IPS DF 19.7 (cell line): ENCODE measurements around the gene IGF2.
"Not testable (repeated sequence)": the region's sequence is repeated elsewhere in the genome, so short reads cannot be mapped to it uniquely, and the experiment has no call there.

Source experiments
- DNase-seq: peaks from one replicate; pipeline ENCODE4 v3.0.0-alpha.2; 2013; ENCODE audit warnings: low read depth, low spot score

IGF2 gene, protein sequence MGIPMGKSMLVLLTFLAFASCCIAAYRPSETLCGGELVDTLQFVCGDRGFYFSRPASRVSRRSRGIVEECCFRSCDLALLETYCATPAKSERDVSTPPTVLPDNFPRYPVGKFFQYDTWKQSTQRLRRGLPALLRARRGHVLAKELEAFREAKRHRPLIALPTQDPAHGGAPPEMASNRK

DNA sequence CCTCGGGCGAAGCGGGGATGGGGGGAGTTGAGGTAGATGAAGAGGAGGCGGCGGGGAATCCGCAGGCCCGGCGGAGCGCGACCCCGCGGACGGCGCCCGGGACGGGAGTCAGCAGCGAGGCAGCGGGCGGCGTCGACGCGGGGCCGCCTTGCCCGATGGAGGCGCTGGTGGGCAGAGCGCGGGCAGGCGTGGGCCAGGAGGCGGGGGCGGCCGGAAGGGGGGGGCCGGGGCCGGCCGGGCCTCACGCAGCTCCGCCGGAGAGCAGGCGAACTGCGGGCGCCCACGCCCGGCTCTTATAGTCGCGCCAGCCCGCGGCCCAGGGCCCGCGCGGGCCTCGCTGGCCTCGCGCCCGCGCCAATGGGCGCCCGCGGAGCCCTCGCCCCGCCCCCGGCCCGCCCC is at the start of gene IGF2:
IGF2 (minus strand) TSS at position 267 of the 399 bp plus-strand sequence. CDS start 3,866 bp downstream, outside the sequence.
- no peak for DNase-seq

DNA sequence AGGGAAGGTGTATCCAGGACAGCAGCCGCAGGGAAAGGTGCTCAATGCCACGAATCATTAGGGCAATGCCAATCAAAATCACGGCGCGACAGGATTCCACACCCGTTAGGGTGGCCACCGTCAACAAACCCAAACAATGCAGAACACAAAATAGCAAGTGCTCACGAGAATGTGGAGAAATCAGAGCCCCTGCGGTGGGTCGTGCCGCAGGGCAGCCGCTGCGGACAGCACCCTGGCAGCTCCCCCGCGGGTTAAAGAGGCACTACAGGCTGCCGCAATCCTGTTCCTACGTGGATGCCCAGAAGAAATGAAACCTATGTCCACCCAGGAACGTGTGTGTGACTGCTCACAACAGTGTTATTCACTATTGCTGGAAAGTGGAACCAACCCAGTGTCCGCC is 49.6 kb upstream of the IGF2 start:
- no peak for DNase-seq

DNA sequence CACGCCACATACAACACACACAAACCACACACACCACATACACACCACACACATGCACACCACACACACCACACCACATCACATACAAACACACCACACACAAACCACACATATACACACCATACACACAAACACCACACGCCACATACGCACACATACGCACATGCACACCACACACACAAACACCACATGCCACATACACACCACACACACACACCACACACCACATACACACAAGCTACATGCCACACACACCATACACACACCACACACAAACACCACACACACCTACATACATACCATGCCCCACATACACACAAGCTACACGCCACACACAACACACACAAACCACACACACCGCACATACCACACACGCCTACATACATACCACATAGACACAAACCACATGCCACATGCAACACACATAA is 48.1 kb upstream of the IGF2 start:
- no peak for DNase-seq

DNA sequence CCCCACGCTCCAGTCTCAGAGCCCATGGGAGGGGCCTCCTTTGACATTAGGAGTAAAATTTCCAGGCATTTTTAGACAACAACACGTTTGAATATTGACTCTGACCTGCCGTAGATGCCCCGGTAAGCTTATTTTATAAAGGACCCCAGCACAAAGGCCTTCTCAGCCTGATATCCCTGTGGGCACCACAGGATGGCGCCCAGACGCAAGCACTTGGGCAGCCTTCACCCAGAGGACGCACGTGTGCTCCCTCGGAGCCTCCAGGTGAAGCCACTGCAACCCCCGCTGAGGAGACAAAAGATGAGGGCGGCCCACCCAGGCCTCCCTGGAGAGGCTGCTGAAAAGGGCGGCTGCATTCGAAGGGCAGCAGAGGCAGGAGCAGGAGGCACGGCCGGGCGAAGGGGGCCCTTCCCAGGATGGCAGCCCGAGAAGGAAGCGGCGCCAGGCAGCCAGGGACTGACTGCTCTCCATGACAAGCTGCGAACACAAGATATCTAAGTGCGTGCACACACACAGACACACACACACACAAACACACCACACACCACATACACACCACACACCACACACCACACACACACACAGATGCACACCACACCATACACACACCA is 47.6 kb upstream of the IGF2 start:
- DNase-seq, result no peak

DNA sequence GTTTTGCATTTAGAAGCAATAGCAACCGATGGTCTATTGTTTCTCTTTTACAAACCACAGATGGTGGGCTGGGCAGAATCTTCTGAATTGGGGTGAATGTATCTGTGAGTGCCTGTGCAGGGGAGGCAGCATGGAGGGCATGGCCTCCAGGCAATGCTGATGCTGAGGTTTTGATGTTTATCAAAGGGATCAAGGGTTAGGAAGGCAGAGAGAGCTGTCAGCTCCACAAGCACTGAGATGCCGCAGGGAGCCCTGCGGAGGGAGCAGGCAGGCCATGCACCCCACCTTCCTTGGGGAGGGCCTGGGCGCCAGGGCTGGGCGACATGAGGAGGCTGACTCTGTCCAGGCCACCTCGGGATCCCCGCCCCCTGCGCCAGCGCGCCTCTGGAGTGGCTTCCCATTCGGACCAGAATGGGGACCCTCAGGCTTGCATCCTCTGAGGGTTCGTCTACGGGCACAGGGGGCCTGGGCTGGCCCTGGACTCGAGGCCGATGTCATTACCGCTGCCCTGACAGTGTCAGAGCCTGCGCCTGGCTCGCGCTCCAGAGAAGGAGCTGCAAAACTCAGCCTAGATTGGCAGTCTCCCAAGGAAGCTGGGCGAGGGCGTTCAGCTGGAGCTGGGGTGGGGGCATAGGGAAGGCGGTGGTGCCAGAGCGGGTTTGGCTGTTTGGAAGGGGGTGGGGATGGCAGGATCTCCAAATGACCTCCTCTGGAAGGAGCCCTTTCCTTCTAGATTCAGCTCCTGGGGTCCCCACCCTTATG is 46.3 kb upstream of the IGF2 start:
- no peak for DNase-seq

DNA sequence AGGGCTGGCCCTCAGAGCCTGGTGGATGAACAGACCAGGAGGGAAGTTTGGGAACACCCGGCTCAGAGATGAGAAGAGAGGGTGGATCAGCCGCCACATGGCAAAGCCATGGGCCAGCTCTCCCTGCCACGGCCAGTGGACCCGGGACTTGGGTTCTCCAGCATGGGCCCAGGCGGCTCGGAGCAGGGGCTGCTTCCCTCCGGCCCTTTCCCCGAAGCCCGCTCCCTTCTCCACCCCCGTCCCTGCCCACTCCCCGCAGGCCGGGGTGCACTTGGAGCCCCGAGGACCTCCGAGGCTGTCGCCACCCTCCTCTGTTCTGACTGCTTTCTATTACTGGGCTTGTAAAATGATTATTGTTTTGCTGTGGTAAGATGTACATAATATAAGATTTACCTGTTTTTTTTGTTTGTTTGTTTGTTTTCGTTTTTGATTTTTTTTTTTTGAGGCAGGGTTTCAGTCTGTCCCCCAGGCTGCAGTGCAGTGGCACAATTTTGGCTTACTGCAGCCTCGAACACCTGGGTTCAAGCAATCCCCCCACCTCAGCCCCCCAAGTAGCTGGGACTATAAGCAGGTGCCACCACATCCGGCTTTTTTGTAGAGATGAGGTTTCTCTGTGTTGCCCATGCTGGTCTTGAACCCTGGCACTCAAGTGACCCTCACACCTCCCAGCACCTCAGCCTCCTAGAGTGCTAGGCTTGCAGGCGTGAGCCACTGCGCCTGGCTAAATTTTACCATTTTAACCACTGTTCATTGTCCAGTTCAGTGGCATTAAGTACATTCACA is 43.7 kb upstream of the IGF2 start:
- DNase-seq, result no peak

DNA sequence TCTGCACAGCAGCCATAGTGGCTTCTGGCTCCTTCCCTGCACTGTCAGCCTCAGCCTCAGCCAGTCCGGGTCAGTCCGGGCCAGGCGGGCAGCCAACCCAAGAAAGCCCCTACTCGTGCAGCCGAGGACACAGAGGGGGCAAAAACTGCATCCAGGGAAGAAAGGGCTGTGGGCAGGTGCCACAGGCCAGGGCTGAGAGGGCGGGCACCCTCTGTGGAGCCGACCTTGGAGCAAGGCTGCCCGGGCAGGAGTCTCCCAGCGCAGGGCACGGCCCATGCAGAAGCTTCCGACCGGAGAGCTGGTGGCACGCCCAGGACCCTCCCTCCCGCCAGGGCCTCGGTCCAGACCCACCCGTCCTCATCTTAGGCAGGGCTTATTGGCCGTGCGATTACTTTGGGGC is 42.9 kb upstream of the IGF2 start:
- no peak for DNase-seq

DNA sequence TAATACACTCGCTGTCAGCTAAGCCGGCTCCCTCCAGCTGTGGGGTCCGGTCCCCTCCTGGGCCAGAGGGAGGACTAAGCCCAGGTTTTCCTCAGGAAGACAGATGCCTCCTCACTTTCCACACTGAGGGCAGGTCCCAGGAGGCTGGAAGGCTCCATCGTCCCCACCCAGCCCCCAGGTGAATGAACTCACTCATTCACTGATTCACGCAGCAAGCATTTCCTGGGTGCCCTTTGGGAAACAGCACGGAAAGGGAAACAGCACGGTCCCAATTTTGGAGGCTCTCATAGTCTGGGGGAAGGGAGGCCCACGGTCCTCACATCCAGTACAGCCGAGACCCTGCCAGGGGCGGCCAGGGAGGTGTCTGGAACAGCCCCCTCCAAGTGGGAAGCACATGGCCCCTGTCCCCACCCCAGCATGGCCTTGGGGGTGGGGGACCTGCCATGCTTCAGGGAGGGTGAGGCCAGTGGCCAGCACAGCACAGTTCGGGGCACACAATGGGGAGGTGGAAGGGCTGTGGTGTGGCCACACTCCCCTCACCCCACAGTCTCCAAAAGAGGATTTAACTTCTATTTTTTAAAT is 41.7 kb upstream of the IGF2 start:
- DNase-seq, result no peak

DNA sequence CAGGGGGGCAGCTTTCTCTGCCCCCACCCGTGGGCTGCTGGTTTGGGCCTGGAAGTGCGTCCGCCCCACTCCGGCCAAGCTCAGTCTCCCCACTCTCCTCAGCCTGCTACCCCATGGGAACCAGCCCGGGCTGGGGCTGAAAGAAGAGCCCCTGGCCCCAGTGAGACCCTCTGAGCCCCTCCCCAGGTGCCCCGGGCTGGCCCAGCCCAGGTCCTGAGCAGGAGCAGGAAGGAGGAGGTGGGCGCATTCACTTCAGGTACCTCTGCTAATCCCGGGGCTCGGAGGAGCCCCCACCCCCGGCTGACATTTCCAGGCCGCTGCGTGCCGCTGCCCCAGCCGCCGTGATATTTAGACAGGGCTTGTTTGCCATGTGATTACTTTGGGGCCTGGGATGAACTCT is 41.2 kb upstream of the IGF2 start:
- DNase-seq, result no peak

DNA sequence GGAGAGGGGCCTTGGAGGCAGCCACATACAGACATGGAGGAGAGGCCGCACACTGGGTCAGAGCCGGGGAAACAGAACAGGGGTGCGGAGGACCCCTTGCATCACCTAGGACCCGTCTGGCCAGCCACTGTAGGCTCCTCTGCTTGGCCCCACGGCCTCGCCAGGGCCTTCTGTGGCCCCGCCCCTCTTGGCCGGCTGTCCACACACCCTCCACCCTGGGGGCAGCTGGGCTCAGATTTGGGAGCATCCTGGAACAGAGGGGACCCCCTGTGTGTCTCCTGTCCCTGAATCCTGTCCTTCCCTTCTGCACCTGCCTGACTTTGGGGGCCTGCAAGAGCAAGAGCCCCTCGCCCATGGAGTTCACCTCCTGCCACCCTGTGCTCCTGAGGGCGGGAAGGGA is 40.3 kb upstream of the IGF2 start:
- no peak for DNase-seq

DNA sequence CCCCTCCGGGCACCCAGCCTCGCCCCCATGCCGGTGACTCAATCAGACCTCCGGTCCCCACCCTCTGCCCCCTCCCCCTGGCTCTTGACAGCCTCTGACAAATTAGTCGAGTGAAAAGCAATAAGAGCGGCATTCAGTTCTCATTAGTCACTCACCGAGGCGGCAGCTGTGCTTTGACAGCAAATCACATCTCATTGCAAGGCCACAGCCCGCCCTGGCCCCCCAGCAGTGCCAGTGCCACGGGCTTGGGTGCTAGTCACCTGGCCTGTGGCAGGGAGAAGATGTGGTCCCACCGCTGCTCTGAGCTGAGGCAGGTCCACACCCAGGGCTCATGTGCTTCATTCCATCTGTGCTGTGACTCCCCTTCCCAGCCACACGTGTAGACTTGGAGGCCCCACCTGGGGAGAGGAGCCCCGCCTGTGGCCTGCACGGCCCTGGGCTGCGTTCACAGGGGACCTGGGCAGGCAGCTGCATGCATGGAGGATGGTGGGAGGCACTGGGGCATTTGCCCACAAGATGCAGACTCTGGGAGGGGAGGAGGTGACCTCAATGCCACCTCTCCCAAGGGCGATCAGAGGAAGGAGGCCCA is 39.8 kb upstream of the IGF2 start:
- no peak for DNase-seq

DNA sequence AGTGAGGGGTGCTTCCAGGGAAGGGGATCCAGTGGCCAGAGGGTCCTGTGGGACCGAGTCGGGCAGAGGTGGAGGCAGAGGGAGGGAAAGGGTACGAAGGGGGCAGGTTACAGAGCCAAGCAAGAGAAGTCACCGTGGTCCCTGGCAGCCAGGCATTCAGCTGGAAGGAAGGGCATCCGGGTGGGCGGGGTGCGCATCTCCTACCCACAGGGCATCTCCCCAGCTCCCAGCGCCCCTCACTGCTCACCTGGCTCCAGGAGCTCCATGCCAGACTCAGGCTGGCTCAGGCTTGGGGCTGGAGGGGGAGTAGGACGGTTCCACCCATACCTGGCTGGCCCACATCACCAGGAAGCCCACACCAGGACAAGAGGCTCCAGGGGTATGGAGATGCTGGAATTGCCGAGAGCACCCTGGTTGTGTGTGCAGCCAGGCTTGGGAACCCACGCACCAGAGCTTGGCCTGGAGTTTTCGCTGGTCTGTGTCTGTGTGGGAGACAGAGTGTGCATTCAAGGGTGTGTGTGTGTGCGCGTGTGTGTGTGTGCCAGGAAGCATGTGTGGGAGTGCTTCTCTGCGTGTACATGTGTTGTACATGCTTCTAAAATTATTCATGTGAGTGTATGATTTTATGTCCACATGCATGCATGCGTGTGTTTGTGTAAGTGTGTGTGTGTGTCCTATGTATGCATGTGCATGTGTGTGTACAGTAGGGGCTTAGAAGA is 39.0 kb upstream of the IGF2 start:
- DNase-seq, result not testable (repeated sequence)

DNA sequence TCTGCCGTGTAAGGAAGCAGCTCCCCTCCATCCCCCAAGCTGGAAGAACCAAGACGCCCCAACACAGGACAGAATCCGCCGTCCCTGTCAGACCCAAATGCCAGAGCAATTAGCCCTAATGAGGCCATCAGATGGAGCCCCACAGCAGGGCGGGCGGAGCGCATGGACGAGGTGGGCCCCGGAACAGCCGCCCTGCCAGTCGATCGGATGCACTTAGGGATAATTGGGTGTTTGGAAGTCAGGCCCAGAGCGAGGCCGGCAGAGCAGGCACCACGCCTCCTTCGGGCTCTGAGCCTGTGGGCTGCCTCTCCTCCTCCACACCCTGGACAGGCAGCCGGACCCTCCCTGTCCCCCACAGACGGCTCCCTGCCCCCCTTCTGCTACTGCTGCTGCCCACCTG is 37.9 kb upstream of the IGF2 start:
- no peak for DNase-seq

DNA sequence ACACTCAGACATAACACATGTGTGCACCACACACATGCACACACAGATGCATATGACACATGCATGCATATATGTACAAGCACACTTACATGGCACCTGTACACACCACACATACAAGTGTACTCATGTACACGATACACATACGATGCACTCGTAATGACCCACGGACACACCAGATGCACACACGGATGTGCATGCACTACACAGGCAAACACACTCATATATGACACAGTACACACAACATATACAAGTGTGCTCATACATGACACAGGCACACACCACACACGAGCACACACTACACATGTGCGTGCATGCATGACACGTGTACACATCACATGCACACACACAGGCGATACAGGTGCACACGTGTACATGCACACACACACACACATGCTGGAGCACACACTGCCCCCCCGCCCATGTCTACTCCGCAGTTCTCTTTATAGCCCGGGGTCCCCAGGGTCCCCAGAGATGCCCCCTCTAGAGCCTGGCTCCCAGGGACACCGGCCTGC is 37.3 kb upstream of the IGF2 start:
- no peak for DNase-seq

DNA sequence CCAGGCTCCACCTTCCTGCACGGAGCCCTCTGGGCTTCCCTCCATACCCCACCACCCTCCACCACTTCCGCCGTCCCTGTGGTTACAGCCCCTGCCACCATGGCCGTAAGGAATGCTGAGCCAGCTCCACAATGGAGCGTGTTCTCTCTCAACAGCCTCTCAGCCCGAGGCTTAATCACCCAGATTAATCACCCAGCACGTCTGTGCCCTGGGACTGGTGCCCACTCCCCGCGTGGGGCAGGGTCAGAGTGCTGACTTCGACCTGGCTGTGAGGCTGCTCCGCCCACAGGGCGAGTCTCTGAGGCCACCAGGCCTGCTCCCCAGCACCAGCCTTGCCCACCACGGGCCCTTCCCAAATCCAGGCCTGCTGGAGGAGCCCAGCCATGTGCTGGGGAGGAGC is 36.5 kb upstream of the IGF2 start:
- DNase-seq, result no peak

DNA sequence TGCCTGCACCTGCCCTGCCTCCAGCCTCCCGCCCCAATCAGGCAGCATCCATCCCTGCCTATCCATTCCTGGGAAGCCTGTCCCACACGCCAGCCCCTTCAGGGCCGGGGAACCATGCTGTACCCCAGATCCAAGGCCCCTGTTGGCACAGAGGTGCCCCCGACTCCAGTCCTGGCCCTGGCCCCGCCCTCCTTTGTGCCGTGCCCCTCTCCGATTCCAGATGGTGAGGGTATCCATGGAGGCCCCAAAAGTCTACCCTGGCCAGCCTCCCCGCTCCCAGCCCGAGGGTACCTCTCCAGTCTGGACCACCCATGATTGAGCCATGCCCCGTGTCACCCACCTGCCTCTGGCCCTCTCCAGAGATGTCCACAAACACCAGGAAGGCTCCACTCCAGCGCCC is 35.2 kb upstream of the IGF2 start:
- no peak for DNase-seq

DNA sequence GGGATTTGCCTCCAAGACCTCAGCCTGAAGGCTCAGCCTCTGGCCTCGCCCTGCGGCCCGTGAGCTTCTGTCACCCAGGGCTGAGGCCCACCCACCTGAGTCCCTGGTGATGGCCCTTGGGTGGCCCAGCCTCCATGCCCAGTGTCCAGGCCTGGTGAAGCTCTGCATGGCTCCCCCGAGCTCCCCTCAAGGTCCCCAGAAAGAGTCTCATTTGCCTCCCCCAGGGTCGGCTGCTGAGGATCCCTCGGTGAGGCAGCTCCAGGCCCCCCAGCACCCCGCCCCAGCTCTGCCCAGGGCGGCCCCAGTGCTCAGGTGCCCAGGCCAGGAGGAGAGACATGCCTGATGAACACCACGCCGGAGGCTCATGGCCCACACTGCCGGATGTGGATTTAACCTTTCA is 34.6 kb upstream of the IGF2 start:
- no peak for DNase-seq

DNA sequence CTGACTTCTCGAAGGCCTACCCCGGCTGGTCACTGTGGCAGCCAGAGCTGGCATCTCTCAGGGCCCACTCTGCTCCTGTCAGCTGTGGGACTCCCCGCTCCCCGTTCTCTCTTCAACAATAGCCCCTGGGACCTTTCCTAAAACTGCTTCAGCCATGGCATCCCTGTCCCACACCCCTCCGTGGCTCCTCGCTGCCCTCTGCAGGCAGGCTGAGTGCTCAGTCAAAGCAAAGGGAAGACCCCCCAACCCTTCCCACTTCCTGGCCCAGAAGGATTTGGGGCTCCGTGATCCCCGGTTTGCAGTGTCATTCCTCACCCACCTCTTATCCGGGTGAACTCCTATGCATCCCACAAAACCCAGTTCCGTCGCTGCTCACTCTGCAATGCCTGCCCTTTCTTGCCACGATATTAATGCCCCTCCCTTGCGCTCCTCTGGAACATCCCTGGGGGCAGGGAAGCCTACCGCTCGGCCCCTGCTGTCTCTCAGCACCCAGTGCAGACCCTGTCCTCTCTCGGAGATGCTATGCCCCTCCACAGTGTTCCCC is 34.0 kb upstream of the IGF2 start:
- DNase-seq, result no peak

DNA sequence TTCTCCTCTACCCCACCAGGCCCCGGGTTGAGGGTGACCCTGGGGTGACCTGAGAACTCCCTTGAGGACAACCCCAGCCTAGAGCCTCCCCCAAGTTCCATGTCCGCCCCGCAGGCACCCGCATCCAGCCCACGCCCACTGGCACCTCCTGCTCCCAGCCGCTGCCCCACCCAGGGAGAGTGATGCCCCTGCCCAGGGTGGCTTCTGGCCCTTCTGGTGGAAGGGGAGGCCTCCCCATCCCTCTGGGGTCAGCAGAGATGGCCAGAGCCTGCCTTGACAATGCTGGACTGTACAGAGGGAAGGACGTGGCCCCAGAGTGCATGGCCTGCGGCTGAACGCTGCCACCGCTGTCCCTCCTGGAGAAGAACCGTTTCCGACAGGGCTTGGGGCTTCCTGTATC is 33.5 kb upstream of the IGF2 start:
- DNase-seq, result no peak

DNA sequence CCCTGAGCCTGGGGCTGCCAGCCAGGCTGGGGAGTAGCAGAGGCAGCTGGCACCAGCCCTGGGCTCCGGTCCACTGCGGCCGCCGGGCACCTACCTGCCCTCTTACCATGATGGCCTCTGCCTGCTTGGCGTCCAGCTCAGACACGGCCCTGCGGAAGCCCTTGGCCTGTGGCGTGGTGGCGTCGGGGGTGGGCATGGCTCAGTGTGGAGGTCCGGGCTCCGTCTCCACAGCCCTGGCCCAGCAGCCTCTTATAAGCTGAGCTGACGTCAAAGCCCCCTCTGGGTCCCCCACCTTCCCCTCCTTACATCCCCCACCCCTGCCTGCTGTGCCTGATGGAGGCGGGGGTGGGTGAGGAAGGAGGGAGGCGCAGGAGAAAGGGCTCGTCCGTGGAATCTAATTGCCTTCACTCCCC is 32.4 kb upstream of the IGF2 start, which contains the start of gene TH:
TH (minus strand) TSS at position 225 of the 413 bp plus-strand sequence; CDS start at position 196, 29 bp downstream.
- DNase-seq, result no peak
